ENCODE data around the gene MVD.

Gene MVD

GRCh38 chr16:88655733-88656281 is 7.1 kb downstream of the MVD start:
- DNase-seq (ENCODE audit: low spot score), result no peak

GRCh38 chr16:88655053-88655732 is 7.7 kb downstream of the MVD start:
- DNase-seq (ENCODE audit: low spot score), result no peak

GRCh38 chr16:88654363-88655052 is 8.4 kb downstream of the MVD start:
- DNase-seq (ENCODE audit: low spot score), result no peak

GRCh38 chr16:88653596-88654362 is 9.1 kb downstream of the MVD start:
- no peak for DNase-seq (ENCODE audit: low spot score)

GRCh38 chr16:88653101-88653500 is 9.8 kb downstream of the MVD start:
- no peak for DNase-seq (ENCODE audit: low spot score)

- no peak for DNase-seq (ENCODE audit: low spot score)
Observed at GRCh38 chr16:88652762-88653063, 10.2 kb downstream of the MVD start.

GRCh38 chr16:88651989-88652761 is 10.7 kb downstream of the MVD start:
- no peak for DNase-seq (ENCODE audit: low spot score)

GRCh38 chr16:88651276-88651988 is 11.5 kb downstream of the MVD start:
- DNase-seq (ENCODE audit: low spot score), result peak; percentile 94

GRCh38 chr16:88650749-88651275 is 12.1 kb downstream of the MVD start, which contains the start of gene CYBA:
Gene CYBA, minus strand, starts transcription at chr16:88651053. Its CDS starts 40 bp downstream, at chr16:88651013.
- peak; percentile 89 for DNase-seq (ENCODE audit: low spot score)

- peak; percentile 53 for DNase-seq (ENCODE audit: low spot score)
Observed at GRCh38 chr16:88649924-88650748, 12.8 kb downstream of the MVD start.

- no peak for DNase-seq (ENCODE audit: low spot score)
Observed at GRCh38 chr16:88649195-88649923, 13.5 kb downstream of the MVD start.

GRCh38 chr16:88647178-88648070 is 15.5 kb downstream of the MVD start:
- no peak for DNase-seq (ENCODE audit: low spot score)

GRCh38 chr16:88646345-88647034 is 16.4 kb downstream of the MVD start:
- DNase-seq (ENCODE audit: low spot score), result no peak

- no peak for DNase-seq (ENCODE audit: low spot score)
Observed at GRCh38 chr16:88645941-88646340, 16.9 kb downstream of the MVD start.

GRCh38 chr16:88645455-88645854 is 17.4 kb downstream of the MVD start:
- no peak for DNase-seq (ENCODE audit: low spot score)

GRCh38 chr16:88643644-88643932 is 19.3 kb downstream of the MVD start:
- DNase-seq (ENCODE audit: low spot score), result no peak

GRCh38 chr16:88642881-88643643 is 19.8 kb downstream of the MVD start:
- DNase-seq (ENCODE audit: low spot score), result no peak
